RWPE2 (cell line): ENCODE data around the gene WWC2.

Source experiments
- ATAC-seq: fragments of 200-7000 bp; cut with Tn5 transposase; 3 replicates; pipeline ENCODE4 v1.9.1; 2021; ENCODE audit warnings: low read depth
- DNase-seq: peaks from one replicate; pipeline ENCODE4 v3.0.0-alpha.2; 2020; ENCODE audit warnings: low spot score
- H3K27ac ChIP-seq: fragments of 450-650 bp; 2 replicates; pipeline ENCODE4 v1.5.1; 2017; ENCODE audit warnings: mild to moderate bottlenecking; ENCODE audit not compliant: poor library complexity, severe bottlenecking
- H3K27me3 ChIP-seq: fragments of 250-450 bp; sonication (Bioruptor Pico); 2 replicates; pipeline ENCODE4 v1.5.1; 2021; ENCODE audit warnings: mild to moderate bottlenecking, moderate library complexity; ENCODE audit not compliant: insufficient read depth, poor library complexity, severe bottlenecking
- H3K36me3 ChIP-seq: fragments of 250-450 bp; sonication (Bioruptor Pico); 2 replicates; pipeline ENCODE4 v1.5.1; 2020; ENCODE audit warnings: low read depth, mild to moderate bottlenecking, moderate library complexity
- H3K4me1 ChIP-seq: fragments of 250-450 bp; sonication (Bioruptor Pico); 2 replicates; pipeline ENCODE4 v1.5.1; 2021; ENCODE audit warnings: mild to moderate bottlenecking, moderate library complexity; ENCODE audit not compliant: insufficient read depth, poor library complexity, severe bottlenecking
- H3K4me3 ChIP-seq: fragments of 250-450 bp; sonication (Bioruptor Pico); 2 replicates; pipeline ENCODE4 v1.5.1; 2021; ENCODE audit warnings: mild to moderate bottlenecking, moderate library complexity; ENCODE audit not compliant: severe bottlenecking
- H3K9me3 ChIP-seq: fragments of 250-450 bp; sonication (Bioruptor Pico); 2 replicates; pipeline ENCODE4 v1.5.1; 2021; ENCODE audit warnings: mild to moderate bottlenecking, moderate library complexity; ENCODE audit not compliant: severe bottlenecking
- CTCF ChIP-seq: fragments of 450-650 bp; IDR thresholded peaks from one replicate; pipeline ENCODE4 v1.5.1; 2017; ENCODE audit warnings: mild to moderate bottlenecking, moderate library complexity; ENCODE audit not compliant: poor library complexity, severe bottlenecking

Gene WWC2

GRCh38 chr4:183344523-183345255 is 245.6 kb downstream of the WWC2 start:
- no peaks in the 10 kb centered on the region for H3K36me3 ChIP-seq
- H3K4me3 ChIP-seq = no peak overlapping the region
- no peak overlapping the region for H3K27ac ChIP-seq
- DNase-seq (no peak), ATAC-seq (no peak)
- no peak for TF ChIP-seq CTCF
- no peaks in the 10 kb centered on the region for H3K27me3 ChIP-seq
- peaks cover 14% of the 10 kb centered on the region for H3K4me1 ChIP-seq
- no peaks in the 10 kb centered on the region for H3K9me3 ChIP-seq

- Histone ChIP-seq H3K4me3 (no peak overlapping the region), H3K27me3 (no peaks in the 10 kb centered on the region), H3K9me3 (no peaks in the 10 kb centered on the region), H3K36me3 (no peaks in the 10 kb centered on the region), H3K4me1 (peaks cover 18% of the 10 kb centered on the region), H3K27ac (no peak overlapping the region)
- TF ChIP-seq CTCF = no peak
- no peak for ATAC-seq
- no peak for DNase-seq
These were observed 246.2 kb downstream of the WWC2 start for GRCh38 chr4:183345261-183345660.

- no peaks in the 10 kb centered on the region for H3K27me3 ChIP-seq
- no peak for DNase-seq
- H3K4me3 ChIP-seq = no peak overlapping the region
- H3K9me3 ChIP-seq = no peaks in the 10 kb centered on the region
- no peak overlapping the region for H3K27ac ChIP-seq
- TF ChIP-seq CTCF = no peak
- H3K36me3 ChIP-seq = no peaks in the 10 kb centered on the region
- peaks cover 18% of the 10 kb centered on the region for H3K4me1 ChIP-seq
- no peak for ATAC-seq
These were observed 248.1 kb downstream of the WWC2 start for GRCh38 chr4:183347146-183347545.

- no peak for TF ChIP-seq CTCF
- no peak overlapping the region for H3K27ac ChIP-seq
- DNase-seq (no peak), ATAC-seq (no peak)
- no peaks in the 10 kb centered on the region for H3K9me3 ChIP-seq
- H3K4me3 ChIP-seq = no peak overlapping the region
- H3K4me1 ChIP-seq = peaks cover 18% of the 10 kb centered on the region
- no peaks in the 10 kb centered on the region for H3K27me3 ChIP-seq
- no peaks in the 10 kb centered on the region for H3K36me3 ChIP-seq
These were observed 248.5 kb downstream of the WWC2 start for GRCh38 chr4:183347566-183347965.

GRCh38 chr4:183348136-183348535 is 249.1 kb downstream of the WWC2 start:
- H3K9me3 ChIP-seq = no peaks in the 10 kb centered on the region
- no peak for DNase-seq
- H3K36me3 ChIP-seq = no peaks in the 10 kb centered on the region
- no peak overlapping the region for H3K4me3 ChIP-seq
- TF ChIP-seq CTCF = no peak
- ATAC-seq = no peak
- no peaks in the 10 kb centered on the region for H3K27me3 ChIP-seq
- H3K4me1 ChIP-seq = peaks cover 18% of the 10 kb centered on the region
- H3K27ac ChIP-seq = no peak overlapping the region
